NT2/D1 (cell line): ENCODE results near the gene ROBO1.

ENCODE experiments used
- YY1 ChIP-seq: IDR thresholded peaks from 2 replicates; pipeline ENCODE4 v1.6.1; 2011; ENCODE audit not compliant: insufficient read length, insufficient read depth
- ZNF274 ChIP-seq: IDR thresholded peaks from 2 replicates; pipeline ENCODE4 v1.6.1; 2011; ENCODE audit warnings: mild to moderate bottlenecking, low read depth, low read length

DNA sequence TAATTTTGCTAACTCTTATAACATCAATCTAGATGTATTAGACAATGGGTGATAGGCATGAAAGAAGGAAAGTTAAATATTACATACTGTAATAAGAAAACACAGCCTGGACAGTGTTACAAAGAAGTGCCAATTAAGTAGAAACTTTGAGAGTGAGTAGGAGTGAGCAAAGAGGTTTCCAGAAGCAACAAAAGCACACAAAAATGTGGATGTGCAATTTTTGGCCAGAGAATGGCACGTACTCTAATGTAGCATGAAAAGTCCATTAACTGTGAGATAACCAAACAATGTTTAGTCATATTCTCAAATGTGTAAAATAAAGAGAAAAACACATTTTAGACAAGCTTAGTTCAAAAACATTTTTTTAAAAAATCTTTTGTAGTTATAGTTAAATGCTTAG is 567.3 kb downstream of the ROBO1 start:
- no peak for TF ChIP-seq ZNF274
- no peak for TF ChIP-seq YY1
